HepG2 (cell line): ENCODE results near the gene NINL. TPM values are rescaled to one million over a fixed set of nuclear protein-coding genes. Genes with fewer than 3 reads are reported as not detected.

Experiments used
- ATAC-seq: fragments of 200-7000 bp; cut with Tn5 transposase; 3 replicates; pipeline ENCODE4 v1.9.1; 2020; ENCODE audit warnings: mild to moderate bottlenecking, moderate library complexity
- BruUV-seq: library from RNA; stranded (reverse); fragments of 400-500 nt; replicated peaks from 2 replicates; lab custom pipeline; 2021; lab: Mats Ljungman, UMichigan
- CTCF ChIA-PET: fragments of 300-600 bp; formaldehyde crosslinking; extraction: SDS; loops from one replicate; lab custom pipeline; 2021; ENCODE audit warnings: low total read pairs, inconsistent platforms, low intra/inter-chr PET ratio; lab: Yijun Ruan, JAX
- POLR2A ChIA-PET: fragments of 350-600 bp; sonication (Branson Sonifier 250); formaldehyde crosslinking; loops from one replicate; lab custom pipeline; 2020; ENCODE audit warnings: antibody characterized with exemption, inconsistent platforms; lab: Yijun Ruan, JAX
- DNase-seq: peaks from one replicate; pipeline ENCODE4 v3.0.0-alpha.2; 2015; ENCODE audit warnings: low spot score
- FAIRE-seq: peaks from 3 replicates; lab custom pipeline; 2011; peaks lifted over from hg19 to GRCh38; lab: Jason Lieb, UNC
- H2AFZ ChIP-seq: one replicate; pipeline ENCODE4 v1.6.1; 2011; ENCODE audit warnings: low read length, inconsistent platforms
- H3K27ac ChIP-seq: fragments of 300-600 bp; 3 replicates; pipeline ENCODE4 v1.8.0; 2011; ENCODE audit warnings: mixed run types, mild to moderate bottlenecking, mixed read lengths, low read length, inconsistent platforms; ENCODE audit not compliant: insufficient read depth; ENCODE audit errors: extremely low read length
- H3K27me3 ChIP-seq, 2 experiments: fragments of 200-600 bp in 1 of 2; 2 replicates in 1 of 2; 3 replicates in 1 of 2; pipeline versions ENCODE4 v1.6.0 to v1.8.0; 2011; ENCODE audit warnings: low read length in 2 of 2, mild to moderate bottlenecking in 2 of 2, moderate library complexity in 2 of 2, inconsistent platforms in 1 of 2; ENCODE audit not compliant: insufficient read depth in 2 of 2, control insufficient read depth in 1 of 2
- H3K36me3 ChIP-seq, 2 experiments: fragments of 200-600 bp in 1 of 2; replicated peaks in 1 of 2; 2 replicates in 1 of 2; 3 replicates in 1 of 2; pipeline versions ENCODE4 v1.5.1 to v1.8.0; 2011; ENCODE audit warnings: low read length in 2 of 2, inconsistent platforms in 1 of 2; ENCODE audit not compliant: insufficient read depth in 2 of 2, control insufficient read depth in 1 of 2
- H3K4me1 ChIP-seq: 2 replicates; pipeline ENCODE4 v1.5.1; 2012; ENCODE audit warnings: low read length, inconsistent platforms; ENCODE audit not compliant: insufficient read depth
- H3K4me2 ChIP-seq: 2 replicates; pipeline ENCODE4 v1.6.0; 2011; ENCODE audit warnings: low read depth, low read length, inconsistent platforms
- H3K4me3 ChIP-seq, 3 experiments: fragments of 200-600 bp in 1 of 3; sonication (generic), shearing (Covaris generic) in 1 of 3; replicated peaks in 1 of 3; 2 replicates each; pipeline ENCODE4 v1.5.1; 2011 to 2016; ENCODE audit warnings: low read length in 3 of 3, inconsistent platforms in 2 of 3, low read depth in 2 of 3, mild to moderate bottlenecking in 2 of 3, control low read depth in 1 of 3, mixed read lengths in 1 of 3; ENCODE audit not compliant: insufficient read depth in 1 of 3
- H3K79me2 ChIP-seq: one replicate; pipeline ENCODE4 v1.6.1; 2011; ENCODE audit warnings: low read length, inconsistent platforms; ENCODE audit not compliant: insufficient read depth
- H3K9ac ChIP-seq: 2 replicates; pipeline ENCODE4 v1.6.0; 2011; ENCODE audit warnings: mild to moderate bottlenecking, low read depth, low read length, inconsistent platforms; ENCODE audit not compliant: insufficient read depth
- H3K9me3 ChIP-seq: 2 replicates; pipeline ENCODE4 v1.5.1; 2012; ENCODE audit warnings: mild to moderate bottlenecking, low read length
- H4K20me1 ChIP-seq: 2 replicates; pipeline ENCODE4 v1.6.0; 2011; ENCODE audit warnings: inconsistent platforms, mild to moderate bottlenecking, low read length, moderate library complexity; ENCODE audit not compliant: insufficient read depth
- CBX5 ChIP-seq: sonication (generic); formaldehyde crosslinking; IDR thresholded peaks from 2 replicates; pipeline ENCODE4 v1.4.0; 2020; ENCODE audit warnings: missing genetic modification reagents, borderline replicate concordance
- CERS6 ChIP-seq: sonication (generic); formaldehyde crosslinking; IDR thresholded peaks from 2 replicates; pipeline ENCODE4 v1.5.0; 2020; ENCODE audit warnings: missing genetic modification reagents
- FOXO1 ChIP-seq: sonication (generic); formaldehyde crosslinking; IDR thresholded peaks from 2 replicates; pipeline ENCODE4 v1.4.0; 2020; ENCODE audit warnings: missing genetic modification reagents
- MAZ ChIP-seq, 2 experiments: sonication (generic) in 1 of 2; formaldehyde crosslinking in 1 of 2; IDR thresholded peaks; 2 replicates each; pipeline versions ENCODE4 v1.5.0 to v1.6.1; 2012 to 2020; ENCODE audit warnings: low read depth in 2 of 2, mild to moderate bottlenecking in 2 of 2, borderline replicate concordance in 1 of 2, improper control_type of control experiment in 1 of 2, low read length in 1 of 2, missing genetic modification reagents in 1 of 2, moderate library complexity in 1 of 2
- RELA ChIP-seq: sonication (generic); formaldehyde crosslinking; IDR thresholded peaks from 2 replicates; pipeline ENCODE4 v1.4.0; 2020; ENCODE audit warnings: missing genetic modification reagents
- REXO4 ChIP-seq: sonication (generic); formaldehyde crosslinking; IDR thresholded peaks from 2 replicates; pipeline ENCODE4 v1.8.0; 2022; ENCODE audit warnings: missing genetic modification reagents, mild to moderate bottlenecking, borderline replicate concordance
- ZBTB7A ChIP-seq: sonication (generic); formaldehyde crosslinking; IDR thresholded peaks from 2 replicates; pipeline ENCODE4 v1.8.0; 2022; ENCODE audit warnings: mild to moderate bottlenecking, missing genetic modification reagents
- ZNF121 ChIP-seq: sonication (generic); formaldehyde crosslinking; IDR thresholded peaks from 2 replicates; pipeline ENCODE4 v1.5.0; 2020; ENCODE audit warnings: mild to moderate bottlenecking, missing genetic modification reagents
- ZNF468 ChIP-seq: sonication (generic); formaldehyde crosslinking; IDR thresholded peaks from 2 replicates; pipeline ENCODE4 v1.8.0; 2022; ENCODE audit warnings: mild to moderate bottlenecking, moderate library complexity, missing genetic modification reagents
- ZNF674 ChIP-seq: sonication (generic); formaldehyde crosslinking; IDR thresholded peaks from 2 replicates; pipeline ENCODE4 v1.5.0; 2020; ENCODE audit warnings: low read depth, mild to moderate bottlenecking, missing genetic modification reagents
- WGBS: methylation state at CpG from one replicate; pipeline ENCODE4 v1.1.6; 2017; ENCODE audit warnings: low lambda C conversion rate; 5-methylcytosine and 5-hydroxymethylcytosine counted together
- in situ Hi-C: cut with HindIII; loops from 2 replicates; pipeline ENCODE4 v1.10.0; 2017; ENCODE audit warnings: low pct_unique_long_range_greater_than_20kb; ENCODE audit not compliant: extremely low pct_ligation_motif_present
- intact Hi-C: fragments of 100-400 bp; cut with micrococcal nuclease; formaldehyde crosslinking; loops from one replicate; pipeline ENCODE4 v1.10.0; 2022; ENCODE audit not compliant: unreplicated experiment
- polyA plus RNA-seq, 8 experiments: library from polyadenylated mRNA; depleted of rRNA in 3 of 8; stranded (reverse) in 7 of 8; unstranded in 1 of 8; fragments of >200 nt; fragmentation: Illumina TruSeq in 4 of 8; extraction: Trizol in 4 of 8; gene quantifications; 2 replicates each; pipeline versions ENCODE4 v1.2.1 to v1.2.3, GENCODE V29; 2011 to 2016; ENCODE audit warnings: low read depth in 4 of 8, missing spikeins in 1 of 8, mixed read lengths in 1 of 8; ENCODE audit not compliant: insufficient read depth in 1 of 8
- total RNA-seq, 5 experiments: library from RNA; depleted of rRNA; stranded (reverse); fragments of >200 nt; fragmentation: Illumina TruSeq; extraction: Trizol; gene quantifications; 2 replicates each; pipeline ENCODE4 v1.2.3, GENCODE V29; 2016; ENCODE audit warnings: low read depth in 1 of 5
- TF ChIP-seq, protein P1 (sequence below): sonication (generic); formaldehyde crosslinking; IDR thresholded peaks from 2 replicates; pipeline ENCODE4 v1.5.1; 2020; ENCODE audit warnings: mild to moderate bottlenecking, missing genetic modification reagents
- TF ChIP-seq, protein P2 (sequence below): sonication (generic); formaldehyde crosslinking; conservative IDR thresholded peaks from 2 replicates; pipeline ENCODE4 v1.8.0; 2022; ENCODE audit warnings: low read depth, missing genetic modification reagents

Gene NINL
- total and polyA plus RNA-seq, 2 of the 13 experiments (the other 11 are each of a cell fraction or from before 2014, with no cell fraction given) = 32.3 to 34.3 TPM

GRCh38 chr20:25552977-25553376 lies 32.4 kb downstream of the NINL start:
- FAIRE-seq (no peak), DNase-seq (no peak), ATAC-seq (no peak)
- H3K9me3 ChIP-seq = no peaks in the 10 kb centered on the region
- intact Hi-C loops = no loop called here
- H2AFZ ChIP-seq = no peak overlapping the region
- peaks cover 80% of the 10 kb centered on the region for H3K4me1 ChIP-seq
- H3K79me2 ChIP-seq = peaks cover 61% of the 10 kb centered on the region
- ChIA-PET CTCF (no interaction called here), POLR2A (interaction anchor here (1.2 to 2.1 kb wide), 5 partner anchors 32 to 243 kb away, joined by 3 to 9 read pairs (median 3); no protein-coding TSS in a partner anchor)
- no peak overlapping the region for H3K27ac ChIP-seq
- H3K27me3 ChIP-seq = no peaks in the 10 kb centered on the region
- no peak overlapping the region for H3K4me3 ChIP-seq
- 96% methylated on average over 5 of the region's 5 CpGs for WGBS
- TF ChIP-seq MAZ (IDR thresholded peaks at IDR 0.05; ENCODE audit: borderline replicate concordance, low read depth, low read length) (no peak), MAZ (CRISPR knock-in tag; IDR thresholded peaks at IDR 0.05; ENCODE audit: low read depth) (0 out of 2 replicates have a peak, but pooled peaks have one; percentile 7), ZBTB7A (no peak), REXO4 (CRISPR knock-in tag) (no peak), CBX5 (CRISPR knock-in tag) (no peak), ZNF121 (peak; percentile 65; the same call in 1 of the 2 replicates), FOXO1 (CRISPR knock-in tag) (no peak), RELA (CRISPR knock-in tag) (no peak), ZNF468 (CRISPR knock-in tag) (no peak), ZNF674 (CRISPR knock-in tag) (no peak), CERS6 (no peak)
- TF ChIP-seq, protein P1, sequence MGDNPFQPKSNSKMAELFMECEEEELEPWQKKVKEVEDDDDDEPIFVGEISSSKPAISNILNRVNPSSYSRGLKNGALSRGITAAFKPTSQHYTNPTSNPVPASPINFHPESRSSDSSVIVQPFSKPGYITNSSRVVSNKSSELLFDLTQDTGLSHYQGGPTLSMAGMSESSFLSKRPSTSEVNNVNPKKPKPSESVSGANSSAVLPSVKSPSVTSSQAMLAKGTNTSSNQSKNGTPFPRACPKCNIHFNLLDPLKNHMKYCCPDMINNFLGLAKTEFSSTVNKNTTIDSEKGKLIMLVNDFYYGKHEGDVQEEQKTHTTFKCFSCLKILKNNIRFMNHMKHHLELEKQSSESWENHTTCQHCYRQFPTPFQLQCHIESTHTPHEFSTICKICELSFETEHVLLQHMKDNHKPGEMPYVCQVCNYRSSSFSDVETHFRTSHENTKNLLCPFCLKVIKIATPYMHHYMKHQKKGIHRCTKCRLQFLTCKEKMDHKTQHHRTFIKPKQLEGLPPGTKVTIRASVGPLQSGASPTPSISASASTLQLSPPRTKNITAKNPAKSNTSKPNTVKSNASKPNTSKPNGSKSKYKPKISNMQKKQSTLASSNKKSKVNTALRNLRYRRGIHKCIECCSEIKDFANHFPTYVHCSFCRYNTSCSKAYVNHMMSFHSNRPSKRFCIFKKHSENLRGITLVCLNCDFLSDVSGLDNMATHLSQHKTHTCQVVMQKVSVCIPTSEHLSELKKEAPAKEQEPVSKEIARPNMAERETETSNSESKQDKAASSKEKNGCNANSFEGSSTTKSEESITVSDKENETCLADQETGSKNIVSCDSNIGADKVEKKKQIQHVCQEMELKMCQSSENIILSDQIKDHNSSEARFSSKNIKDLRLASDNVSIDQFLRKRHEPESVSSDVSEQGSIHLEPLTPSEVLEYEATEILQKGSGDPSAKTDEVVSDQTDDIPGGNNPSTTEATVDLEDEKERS (CRISPR knock-in tag) = no peak
- TF ChIP-seq, protein P2, sequence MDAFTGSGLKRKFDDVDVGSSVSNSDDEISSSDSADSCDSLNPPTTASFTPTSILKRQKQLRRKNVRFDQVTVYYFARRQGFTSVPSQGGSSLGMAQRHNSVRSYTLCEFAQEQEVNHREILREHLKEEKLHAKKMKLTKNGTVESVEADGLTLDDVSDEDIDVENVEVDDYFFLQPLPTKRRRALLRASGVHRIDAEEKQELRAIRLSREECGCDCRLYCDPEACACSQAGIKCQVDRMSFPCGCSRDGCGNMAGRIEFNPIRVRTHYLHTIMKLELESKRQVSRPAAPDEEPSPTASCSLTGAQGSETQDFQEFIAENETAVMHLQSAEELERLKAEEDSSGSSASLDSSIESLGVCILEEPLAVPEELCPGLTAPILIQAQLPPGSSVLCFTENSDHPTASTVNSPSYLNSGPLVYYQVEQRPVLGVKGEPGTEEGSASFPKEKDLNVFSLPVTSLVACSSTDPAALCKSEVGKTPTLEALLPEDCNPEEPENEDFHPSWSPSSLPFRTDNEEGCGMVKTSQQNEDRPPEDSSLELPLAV (CRISPR knock-in tag) = no peak
- no TSS peak for BruUV-seq
- peaks cover under 1 to 11% of the 10 kb centered on the region in 2 experiments for H3K36me3 ChIP-seq
- H4K20me1 ChIP-seq = peaks cover 31% of the 10 kb centered on the region; the same call in 1 of the 2 replicates
- H3K4me2 ChIP-seq = no peak overlapping the region
- H3K9ac ChIP-seq = no peak overlapping the region
- in situ Hi-C loops = no loop called here
